GM19467 (cell line): ENCODE data around the gene GNAS-AS1.

Experiments used
- ATAC-seq: cut with Tn5 transposase; IDR thresholded peaks from one replicate; pipeline ENCODE4 v1.9.1; 2021; ENCODE audit warnings: mild to moderate bottlenecking, moderate library complexity; ENCODE audit not compliant: unreplicated experiment

GNAS-AS1 gene

DNA sequence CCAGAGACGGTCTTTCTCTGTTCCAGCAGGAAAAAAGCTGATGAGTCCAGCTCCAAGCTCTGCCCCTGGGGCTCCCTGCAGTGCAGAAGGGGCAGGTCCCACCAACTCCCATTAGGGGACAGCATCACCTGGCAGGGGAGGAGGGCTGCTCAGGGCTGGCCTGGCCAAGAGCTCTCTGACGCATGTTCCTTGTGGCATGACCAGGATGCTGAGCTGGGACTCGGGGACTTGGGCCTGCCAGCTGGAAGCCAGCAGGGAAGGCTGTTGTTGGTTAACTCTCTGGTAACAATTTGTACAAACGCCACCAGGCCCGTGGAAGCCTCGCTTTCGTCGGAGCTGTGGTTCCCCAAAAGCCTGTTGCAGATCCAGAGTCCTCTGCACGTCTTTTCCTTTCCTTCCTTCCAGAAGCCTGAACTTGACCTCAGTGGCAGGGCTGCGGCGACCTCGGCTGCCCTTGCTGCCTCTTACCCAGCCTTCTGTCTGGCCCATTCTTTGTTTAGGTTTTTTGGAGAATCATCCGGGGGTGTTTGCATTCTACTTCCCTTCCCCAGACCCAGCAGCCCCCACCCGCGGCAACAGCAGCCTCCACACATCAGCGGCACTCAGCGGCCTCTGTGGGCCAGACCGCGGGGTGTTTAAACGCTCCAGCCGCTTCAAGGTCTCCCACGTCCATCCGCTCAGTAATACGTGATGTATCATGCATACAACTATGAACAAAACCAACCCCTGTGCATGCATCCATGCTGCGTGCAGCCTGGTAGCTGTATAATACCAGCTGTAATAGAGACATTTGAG, 63.3 kb downstream of the GNAS-AS1 start:
- no peak for ATAC-seq

- no peak for ATAC-seq
These were observed 66.2 kb downstream of the GNAS-AS1 start for GRCh38 chr20:58784321-58785074.

DNA sequence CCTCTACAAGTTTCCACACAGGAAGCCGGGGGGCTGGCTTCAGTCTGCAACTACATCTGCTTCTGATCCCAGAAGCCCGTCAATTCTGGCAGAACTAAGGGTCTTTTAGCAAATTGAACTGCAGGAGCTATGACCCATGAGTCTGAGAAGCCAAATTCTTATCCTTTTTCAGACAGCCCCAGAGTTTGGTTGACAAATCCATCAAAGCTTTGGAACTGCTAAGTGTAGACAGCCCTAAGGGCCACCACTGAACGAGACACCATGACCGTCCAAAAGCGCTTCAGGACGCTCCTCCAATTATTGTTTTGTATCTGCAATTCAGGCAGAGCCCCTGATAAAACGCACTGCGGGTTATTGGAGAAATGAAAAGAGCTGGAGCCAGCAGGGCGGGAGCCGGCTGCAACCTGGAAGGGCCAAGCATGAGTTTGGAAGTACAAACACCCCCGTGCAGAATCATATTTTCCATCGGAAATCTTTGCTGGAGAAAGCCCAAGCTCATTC, 67.1 kb downstream of the GNAS-AS1 start:
- ATAC-seq, result no peak

DNA sequence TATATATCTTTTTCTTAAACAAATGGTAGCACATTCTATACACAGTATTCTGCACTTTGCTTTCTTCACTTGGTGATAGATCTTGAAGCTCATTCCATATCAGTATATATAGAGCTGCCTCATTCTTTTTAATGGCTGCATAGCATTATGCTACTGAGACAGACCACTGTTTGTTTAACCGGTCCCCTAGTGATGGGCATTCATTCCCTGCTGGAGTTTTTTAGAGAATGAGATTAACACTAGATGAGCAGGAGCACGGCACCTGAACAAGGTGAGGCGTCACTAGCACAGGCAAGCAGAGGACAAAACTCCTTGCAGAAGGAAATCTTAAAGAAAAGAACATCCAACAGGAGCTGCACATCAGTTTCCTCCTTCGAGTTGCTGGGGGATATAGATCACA, 69.6 kb downstream of the GNAS-AS1 start:
- ATAC-seq, result no peak

DNA sequence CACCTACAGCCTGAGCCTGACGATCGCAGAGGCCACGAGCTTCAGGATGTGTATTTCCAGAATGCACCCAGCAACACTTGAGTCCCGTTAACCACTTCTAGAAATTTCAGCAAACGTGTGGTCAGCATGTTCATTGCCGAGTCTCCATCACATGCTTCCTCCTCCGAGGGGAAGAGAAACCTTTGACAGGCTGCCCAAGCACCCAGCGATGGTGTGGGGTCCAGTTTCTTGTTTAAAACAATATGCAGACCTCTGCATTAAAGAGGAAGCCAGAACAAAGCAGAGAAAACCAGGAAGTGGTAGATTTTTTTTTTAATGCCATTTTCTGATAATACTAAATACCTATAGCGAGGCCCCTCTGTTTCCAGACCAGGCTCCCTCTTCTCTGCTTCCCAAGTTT, 71.9 kb downstream of the GNAS-AS1 start:
- ATAC-seq, result no peak

DNA sequence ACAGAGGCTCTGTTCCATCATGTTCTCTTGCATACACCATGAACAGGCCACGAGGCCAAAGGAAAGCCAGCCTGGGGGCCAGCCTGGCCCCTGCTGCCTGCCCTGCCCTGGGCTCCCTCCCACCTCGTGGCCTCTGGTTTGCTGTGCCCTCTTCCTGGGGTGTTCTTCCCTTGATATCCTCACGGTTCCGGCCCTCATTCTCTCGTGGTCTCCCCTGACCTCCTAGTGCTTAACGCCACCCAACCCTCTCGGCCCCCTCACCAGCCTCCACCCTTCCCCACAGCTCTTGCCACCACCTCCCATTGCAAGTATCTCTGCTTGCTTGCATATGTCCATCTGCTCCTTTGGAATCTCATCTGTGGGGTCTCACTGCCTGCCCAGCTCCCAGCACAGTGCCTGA, 73.0 kb downstream of the GNAS-AS1 start:
- no peak for ATAC-seq

DNA sequence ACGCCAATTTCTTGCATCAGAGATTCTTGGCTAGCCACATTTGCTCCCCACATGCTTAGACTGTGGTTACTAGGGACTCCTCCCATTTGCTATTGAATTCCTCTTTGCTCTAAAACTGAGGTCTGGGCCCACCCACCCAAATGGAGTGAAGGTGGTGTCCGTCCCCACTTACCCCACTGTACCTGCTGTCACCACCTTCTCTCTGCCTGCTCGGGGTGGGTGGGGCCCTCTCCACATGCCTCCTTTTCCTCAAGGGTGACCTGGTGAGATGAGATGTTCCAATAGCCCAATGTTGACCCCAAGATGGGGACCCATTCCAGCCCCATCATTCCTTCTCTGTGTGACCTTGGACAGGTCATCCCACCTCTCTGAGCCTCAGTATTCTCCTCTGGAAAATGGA, 74.6 kb downstream of the GNAS-AS1 start:
- ATAC-seq, result no peak

DNA sequence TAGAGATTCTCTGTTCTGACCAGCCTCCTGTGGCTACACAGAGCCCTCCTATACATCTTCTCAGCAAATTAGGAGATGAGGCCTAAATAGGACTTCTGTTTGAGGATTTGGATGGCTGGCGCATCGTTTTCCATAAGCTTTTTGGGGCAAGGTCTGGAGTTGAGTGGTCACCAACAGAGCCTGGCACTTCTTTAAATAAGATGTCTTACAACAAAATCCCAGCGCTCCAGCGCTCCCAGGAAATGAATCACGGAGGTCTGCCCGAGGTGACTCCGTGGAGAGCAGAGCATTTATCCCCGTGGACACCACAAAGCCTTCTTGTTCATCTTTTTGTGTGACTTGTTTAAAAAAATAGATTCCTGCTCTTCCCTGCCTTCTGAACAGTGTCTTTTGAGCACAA, 75.3 kb downstream of the GNAS-AS1 start:
- ATAC-seq, result no peak

- ATAC-seq, result no peak
These were observed 75.9 kb downstream of the GNAS-AS1 start for GRCh38 chr20:58774667-58775263.

GRCh38 chr20:58774214-58774613, 76.5 kb downstream of the GNAS-AS1 start:
- no peak for ATAC-seq

- ATAC-seq, result no peak
These were observed 77.9 kb downstream of the GNAS-AS1 start for GRCh38 chr20:58772786-58773185.
